ENCODE results near the gene MRPS5.
"Not testable (repeated sequence)": the region's sequence is repeated elsewhere in the genome, so short reads cannot be mapped to it uniquely, and the experiment has no call there.

The MRPS5 gene

GRCh38 chr2:95121407-95122196, at the start of gene MRPS5:
TSS of gene MRPS5 (minus strand) at chr2:95121808. CDS start at chr2:95121791, 17 bp downstream.
- DNase-seq = peak; percentile 65

GRCh38 chr2:95166065-95166763, 44.6 kb upstream of the MRPS5 start:
- no peak for DNase-seq

GRCh38 chr2:95165371-95166064, 43.9 kb upstream of the MRPS5 start, which contains the start of gene ZNF2:
TSS of gene ZNF2 (plus strand) at chr2:95165809. CDS start at chr2:95176227, 10,418 bp downstream.
- DNase-seq = peak; percentile 98

GRCh38 chr2:95165030-95165370, 43.4 kb upstream of the MRPS5 start:
- no peak for DNase-seq

- peak; percentile 74 for DNase-seq
Observed at GRCh38 chr2:95159690-95160449, 38.3 kb upstream of the MRPS5 start, which contains the start of gene ZNF514. TSS of gene ZNF514 (minus strand) at chr2:95159848. CDS start at chr2:95153253, 6,595 bp downstream.

GRCh38 chr2:95158891-95159619, 37.4 kb upstream of the MRPS5 start:
- peak; percentile 31 for DNase-seq

- no peak for DNase-seq
Observed at GRCh38 chr2:95158441-95158840, 36.8 kb upstream of the MRPS5 start.

GRCh38 chr2:95149397-95149984, 27.9 kb upstream of the MRPS5 start:
- no peak for DNase-seq

GRCh38 chr2:95143838-95144237, 22.2 kb upstream of the MRPS5 start:
- no peak for DNase-seq

GRCh38 chr2:95138702-95139101, 17.1 kb upstream of the MRPS5 start:
- DNase-seq = no peak

GRCh38 chr2:95122197-95122551, 566 bp upstream of the MRPS5 start:
- DNase-seq = no peak

GRCh38 chr2:95121093-95121406, 558 bp downstream of the MRPS5 start:
- no peak for DNase-seq

GRCh38 chr2:95115418-95115817, 6.2 kb downstream of the MRPS5 start:
- DNase-seq = peak; percentile 49

- DNase-seq = no peak
Observed at GRCh38 chr2:95113464-95113863, 8.1 kb downstream of the MRPS5 start.

- no peak for DNase-seq
Observed at GRCh38 chr2:95110395-95110794, 11.2 kb downstream of the MRPS5 start.

GRCh38 chr2:95109260-95109659, 12.3 kb downstream of the MRPS5 start:
- DNase-seq = no peak

GRCh38 chr2:95106081-95106480, 15.5 kb downstream of the MRPS5 start:
- DNase-seq = no peak

- DNase-seq = no peak
Observed at GRCh38 chr2:95104606-95105005, 17.0 kb downstream of the MRPS5 start.

GRCh38 chr2:95099910-95100309, 21.7 kb downstream of the MRPS5 start:
- no peak for DNase-seq

- DNase-seq = not testable (repeated sequence)
Observed at GRCh38 chr2:95098273-95098672, 23.3 kb downstream of the MRPS5 start.

- DNase-seq = no peak
Observed at GRCh38 chr2:95091885-95092555, 29.6 kb downstream of the MRPS5 start.
